ENCODE measurements around the gene SSBP4. TPM values are rescaled to one million over a fixed set of nuclear protein-coding genes. Genes with fewer than 3 reads are reported as not detected.

Gene SSBP4
- total RNA-seq, 1 experiment from 2014 or later = 51.2 TPM

DNA sequence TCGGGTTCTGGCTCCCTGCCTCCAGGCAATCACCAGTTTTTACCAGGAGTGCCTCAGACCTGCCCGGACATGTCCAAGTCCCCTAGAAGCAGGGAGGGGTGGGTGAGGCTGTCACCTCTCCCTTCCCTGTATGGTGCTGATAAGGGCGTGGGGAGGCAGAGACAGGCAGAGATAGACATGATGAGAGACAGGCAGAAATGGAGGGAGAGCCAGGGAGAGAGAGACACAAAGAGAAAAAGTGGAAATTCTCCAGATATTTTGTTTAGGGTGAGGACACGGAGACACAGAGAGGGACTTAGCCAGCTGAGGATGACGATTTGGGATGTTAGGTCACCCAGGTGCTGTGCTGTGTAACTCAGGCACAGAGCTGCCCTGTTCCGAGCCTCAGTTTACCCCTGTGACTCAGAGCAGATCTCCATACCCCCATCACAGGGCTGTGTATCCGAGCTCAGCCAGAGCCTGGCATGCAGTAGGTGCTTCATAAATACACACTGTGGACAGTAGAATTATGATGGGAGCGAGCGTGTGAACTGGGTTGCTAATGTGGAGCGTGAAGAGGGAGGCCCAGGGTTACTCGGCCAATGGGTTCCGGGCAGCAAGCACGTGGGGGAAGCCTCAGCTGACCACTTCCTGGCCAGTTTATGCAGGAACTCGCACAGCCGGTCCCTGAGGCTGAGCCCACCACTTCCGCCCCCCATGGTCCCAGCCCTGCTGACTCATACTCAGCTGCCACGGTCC is 45.1 kb upstream of the SSBP4 start (continued):
- TF ChIP-seq, protein P1, sequence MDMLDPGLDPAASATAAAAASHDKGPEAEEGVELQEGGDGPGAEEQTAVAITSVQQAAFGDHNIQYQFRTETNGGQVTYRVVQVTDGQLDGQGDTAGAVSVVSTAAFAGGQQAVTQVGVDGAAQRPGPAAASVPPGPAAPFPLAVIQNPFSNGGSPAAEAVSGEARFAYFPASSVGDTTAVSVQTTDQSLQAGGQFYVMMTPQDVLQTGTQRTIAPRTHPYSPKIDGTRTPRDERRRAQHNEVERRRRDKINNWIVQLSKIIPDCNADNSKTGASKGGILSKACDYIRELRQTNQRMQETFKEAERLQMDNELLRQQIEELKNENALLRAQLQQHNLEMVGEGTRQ (CRISPR knock-in tag; IDR thresholded peaks at IDR 0.05) = peak; percentile 93
- TF ChIP-seq, protein P2, sequence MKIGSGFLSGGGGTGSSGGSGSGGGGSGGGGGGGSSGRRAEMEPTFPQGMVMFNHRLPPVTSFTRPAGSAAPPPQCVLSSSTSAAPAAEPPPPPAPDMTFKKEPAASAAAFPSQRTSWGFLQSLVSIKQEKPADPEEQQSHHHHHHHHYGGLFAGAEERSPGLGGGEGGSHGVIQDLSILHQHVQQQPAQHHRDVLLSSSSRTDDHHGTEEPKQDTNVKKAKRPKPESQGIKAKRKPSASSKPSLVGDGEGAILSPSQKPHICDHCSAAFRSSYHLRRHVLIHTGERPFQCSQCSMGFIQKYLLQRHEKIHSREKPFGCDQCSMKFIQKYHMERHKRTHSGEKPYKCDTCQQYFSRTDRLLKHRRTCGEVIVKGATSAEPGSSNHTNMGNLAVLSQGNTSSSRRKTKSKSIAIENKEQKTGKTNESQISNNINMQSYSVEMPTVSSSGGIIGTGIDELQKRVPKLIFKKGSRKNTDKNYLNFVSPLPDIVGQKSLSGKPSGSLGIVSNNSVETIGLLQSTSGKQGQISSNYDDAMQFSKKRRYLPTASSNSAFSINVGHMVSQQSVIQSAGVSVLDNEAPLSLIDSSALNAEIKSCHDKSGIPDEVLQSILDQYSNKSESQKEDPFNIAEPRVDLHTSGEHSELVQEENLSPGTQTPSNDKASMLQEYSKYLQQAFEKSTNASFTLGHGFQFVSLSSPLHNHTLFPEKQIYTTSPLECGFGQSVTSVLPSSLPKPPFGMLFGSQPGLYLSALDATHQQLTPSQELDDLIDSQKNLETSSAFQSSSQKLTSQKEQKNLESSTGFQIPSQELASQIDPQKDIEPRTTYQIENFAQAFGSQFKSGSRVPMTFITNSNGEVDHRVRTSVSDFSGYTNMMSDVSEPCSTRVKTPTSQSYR (CRISPR knock-in tag; IDR thresholded peaks at IDR 0.05) = peak; percentile 42; the same call in 1 of the 2 replicates
- TF ChIP-seq, protein P3, sequence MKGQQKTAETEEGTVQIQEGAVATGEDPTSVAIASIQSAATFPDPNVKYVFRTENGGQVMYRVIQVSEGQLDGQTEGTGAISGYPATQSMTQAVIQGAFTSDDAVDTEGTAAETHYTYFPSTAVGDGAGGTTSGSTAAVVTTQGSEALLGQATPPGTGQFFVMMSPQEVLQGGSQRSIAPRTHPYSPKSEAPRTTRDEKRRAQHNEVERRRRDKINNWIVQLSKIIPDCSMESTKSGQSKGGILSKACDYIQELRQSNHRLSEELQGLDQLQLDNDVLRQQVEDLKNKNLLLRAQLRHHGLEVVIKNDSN (CRISPR knock-in tag; IDR thresholded peaks at IDR 0.05) = peak; percentile 95
- TF ChIP-seq, protein P4, sequence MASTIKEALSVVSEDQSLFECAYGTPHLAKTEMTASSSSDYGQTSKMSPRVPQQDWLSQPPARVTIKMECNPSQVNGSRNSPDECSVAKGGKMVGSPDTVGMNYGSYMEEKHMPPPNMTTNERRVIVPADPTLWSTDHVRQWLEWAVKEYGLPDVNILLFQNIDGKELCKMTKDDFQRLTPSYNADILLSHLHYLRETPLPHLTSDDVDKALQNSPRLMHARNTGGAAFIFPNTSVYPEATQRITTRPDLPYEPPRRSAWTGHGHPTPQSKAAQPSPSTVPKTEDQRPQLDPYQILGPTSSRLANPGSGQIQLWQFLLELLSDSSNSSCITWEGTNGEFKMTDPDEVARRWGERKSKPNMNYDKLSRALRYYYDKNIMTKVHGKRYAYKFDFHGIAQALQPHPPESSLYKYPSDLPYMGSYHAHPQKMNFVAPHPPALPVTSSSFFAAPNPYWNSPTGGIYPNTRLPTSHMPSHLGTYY (CRISPR knock-in tag; IDR thresholded peaks at IDR 0.05) = peak; percentile 65; the same call in 1 of the 2 replicates
- TF ChIP-seq NR1H2 (CRISPR knock-in tag; IDR thresholded peaks at IDR 0.05) (no peak), MYBL2 (CRISPR knock-in tag; IDR thresholded peaks at IDR 0.05) (no peak), TP53 (CRISPR knock-in tag; IDR thresholded peaks at IDR 0.05) (peak; percentile 96)

DNA sequence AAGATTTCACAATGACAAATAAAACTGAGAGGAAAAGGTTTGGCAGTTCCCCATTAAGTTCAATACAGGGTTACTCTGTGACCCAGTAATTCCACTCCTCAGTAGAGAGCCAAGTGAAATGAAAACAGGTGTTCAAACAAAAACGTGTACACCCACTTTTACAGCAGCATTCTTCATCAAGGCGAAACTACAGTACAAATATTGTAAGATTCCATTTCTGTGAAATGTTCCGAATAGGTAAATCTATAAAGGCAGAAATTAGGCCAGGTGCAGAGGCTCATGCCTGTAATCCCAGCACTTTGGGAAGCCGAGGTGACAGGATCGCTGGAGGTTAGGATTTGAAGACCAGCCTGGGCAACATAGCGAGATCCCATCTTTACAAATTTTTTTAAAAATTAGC is 42.2 kb upstream of the SSBP4 start:
- no peaks in the 10 kb centered on the region for H3K36me3 Mint-ChIP-seq
- H3K4me1 Mint-ChIP-seq = peaks cover 25% of the 10 kb centered on the region
- H3K4me3 Mint-ChIP-seq = no peak overlapping the region
- DNase-seq (ENCODE audit: low spot score) (no peak), ATAC-seq (no peak)
- ChIA-PET POLR2A (no interaction called here), CTCF (interaction anchor here (1.0 kb wide), 2 partner anchors 11 to 27 kb away, joined by 3 to 6 read pairs; no protein-coding TSS in a partner anchor)
- TF ChIP-seq ZNF121 (CRISPR knock-in tag; IDR thresholded peaks at IDR 0.05) = peak; percentile 62; the same call in 1 of the 2 replicates
- no peak for TF ChIP-seq NR1H2 (CRISPR knock-in tag; IDR thresholded peaks at IDR 0.05)
- TF ChIP-seq TEAD4 (CRISPR knock-in tag; IDR thresholded peaks at IDR 0.05) = no peak
- no peaks in the 10 kb centered on the region for H3K9me3 Mint-ChIP-seq
- no peak overlapping the region for H3K27ac Mint-ChIP-seq
- no peaks in the 10 kb centered on the region for H3K27me3 Mint-ChIP-seq (ENCODE audit: low read depth)

DNA sequence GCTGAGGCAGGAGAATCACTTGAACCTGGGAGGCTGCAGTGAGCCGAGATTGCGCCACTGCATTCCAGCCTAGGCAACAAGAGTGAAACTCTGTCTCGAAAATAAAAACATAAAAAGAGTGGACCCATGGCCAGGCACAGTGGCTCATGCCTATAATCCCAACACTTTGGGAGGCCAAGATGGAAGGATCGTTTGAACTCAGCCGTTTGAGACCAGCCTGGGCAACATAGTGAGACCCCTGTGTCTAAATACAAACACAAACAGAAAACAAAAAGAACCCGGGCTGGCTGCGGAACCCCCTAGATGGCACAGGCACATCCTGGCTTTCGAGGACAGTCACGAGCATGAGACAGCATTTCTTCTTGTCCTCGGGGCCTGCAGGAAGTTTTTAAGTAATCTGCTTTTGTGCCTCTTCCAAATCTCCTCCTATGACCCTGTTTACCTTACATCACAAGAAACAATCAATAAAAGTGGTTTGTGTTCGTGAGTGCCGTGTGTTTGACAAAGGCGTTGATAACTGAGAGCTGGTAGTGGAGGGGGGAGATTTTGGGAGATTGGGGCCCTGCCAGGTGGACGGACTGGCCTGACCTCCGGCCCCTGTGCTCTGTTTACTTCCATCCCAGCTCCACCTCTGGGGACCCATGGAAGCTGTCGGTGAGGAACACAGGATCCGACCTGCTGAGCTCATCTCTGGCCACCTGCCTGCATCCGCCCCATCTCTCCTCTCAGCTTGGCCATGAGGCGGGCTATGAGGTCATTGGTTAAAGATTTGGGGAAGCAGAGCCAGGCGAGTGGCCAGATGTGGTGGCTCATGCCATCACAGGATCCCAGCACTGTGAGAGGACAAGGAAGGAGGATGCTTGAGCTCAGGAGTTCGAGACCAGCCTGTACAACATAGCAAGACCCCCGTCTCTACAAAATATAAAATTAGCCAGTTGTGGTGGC is 39.1 kb upstream of the SSBP4 start:
- Mint-ChIP-seq H3K4me3 (no peak overlapping the region), H3K4me1 (peaks cover 20% of the 10 kb centered on the region), H3K27ac (peak overlapping the region; percentile 2; the same call in 1 of the 2 replicates), H3K36me3 (no peaks in the 10 kb centered on the region), H3K27me3 (ENCODE audit: low read depth) (no peaks in the 10 kb centered on the region; the same call in 1 of the 2 replicates), H3K9me3 (no peaks in the 10 kb centered on the region)
- TF ChIP-seq HMGA2 (CRISPR knock-in tag; IDR thresholded peaks at IDR 0.05) (no peak), ZNF121 (CRISPR knock-in tag; IDR thresholded peaks at IDR 0.05) (peak; percentile 91), ZNF219 (CRISPR knock-in tag; IDR thresholded peaks at IDR 0.05; ENCODE audit: borderline replicate concordance) (no peak), ZNF416 (CRISPR knock-in tag; IDR thresholded peaks at IDR 0.05) (no peak), GABPB1 (CRISPR knock-in tag; IDR thresholded peaks at IDR 0.05) (peak; percentile 85)
- TF ChIP-seq, protein P5, sequence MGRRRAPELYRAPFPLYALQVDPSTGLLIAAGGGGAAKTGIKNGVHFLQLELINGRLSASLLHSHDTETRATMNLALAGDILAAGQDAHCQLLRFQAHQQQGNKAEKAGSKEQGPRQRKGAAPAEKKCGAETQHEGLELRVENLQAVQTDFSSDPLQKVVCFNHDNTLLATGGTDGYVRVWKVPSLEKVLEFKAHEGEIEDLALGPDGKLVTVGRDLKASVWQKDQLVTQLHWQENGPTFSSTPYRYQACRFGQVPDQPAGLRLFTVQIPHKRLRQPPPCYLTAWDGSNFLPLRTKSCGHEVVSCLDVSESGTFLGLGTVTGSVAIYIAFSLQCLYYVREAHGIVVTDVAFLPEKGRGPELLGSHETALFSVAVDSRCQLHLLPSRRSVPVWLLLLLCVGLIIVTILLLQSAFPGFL (CRISPR knock-in tag; IDR thresholded peaks at IDR 0.05; ENCODE audit: borderline replicate concordance) = peak; percentile 76; the same call in 1 of the 2 replicates
- TF ChIP-seq, protein P6, sequence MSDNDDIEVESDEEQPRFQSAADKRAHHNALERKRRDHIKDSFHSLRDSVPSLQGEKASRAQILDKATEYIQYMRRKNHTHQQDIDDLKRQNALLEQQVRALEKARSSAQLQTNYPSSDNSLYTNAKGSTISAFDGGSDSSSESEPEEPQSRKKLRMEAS (CRISPR knock-in tag; IDR thresholded peaks at IDR 0.05) = peak; percentile 46; the same call in 1 of the 2 replicates
- TF ChIP-seq, protein P7, sequence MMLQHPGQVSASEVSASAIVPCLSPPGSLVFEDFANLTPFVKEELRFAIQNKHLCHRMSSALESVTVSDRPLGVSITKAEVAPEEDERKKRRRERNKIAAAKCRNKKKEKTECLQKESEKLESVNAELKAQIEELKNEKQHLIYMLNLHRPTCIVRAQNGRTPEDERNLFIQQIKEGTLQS (CRISPR knock-in tag; conservative IDR thresholded peaks at IDR 0.05) = no peak
- TF ChIP-seq, protein P8, sequence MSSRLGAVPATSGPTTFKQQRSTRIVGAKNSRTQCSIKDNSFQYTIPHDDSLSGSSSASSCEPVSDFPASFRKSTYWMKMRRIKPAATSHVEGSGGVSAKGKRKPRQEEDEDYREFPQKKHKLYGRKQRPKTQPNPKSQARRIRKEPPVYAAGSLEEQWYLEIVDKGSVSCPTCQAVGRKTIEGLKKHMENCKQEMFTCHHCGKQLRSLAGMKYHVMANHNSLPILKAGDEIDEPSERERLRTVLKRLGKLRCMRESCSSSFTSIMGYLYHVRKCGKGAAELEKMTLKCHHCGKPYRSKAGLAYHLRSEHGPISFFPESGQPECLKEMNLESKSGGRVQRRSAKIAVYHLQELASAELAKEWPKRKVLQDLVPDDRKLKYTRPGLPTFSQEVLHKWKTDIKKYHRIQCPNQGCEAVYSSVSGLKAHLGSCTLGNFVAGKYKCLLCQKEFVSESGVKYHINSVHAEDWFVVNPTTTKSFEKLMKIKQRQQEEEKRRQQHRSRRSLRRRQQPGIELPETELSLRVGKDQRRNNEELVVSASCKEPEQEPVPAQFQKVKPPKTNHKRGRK (CRISPR knock-in tag; IDR thresholded peaks at IDR 0.05; ENCODE audit: borderline replicate concordance) = no peak
- ChIA-PET CTCF (interaction anchor here (0.6 to 1.7 kb wide), 7 partner anchors 8 to 102 kb away, joined by 3 to 16 read pairs (median 4); partner anchors contain the start of gene LSM4), POLR2A (interaction anchor here (0.9 to 1.2 kb wide), 2 partner anchors 33 to 52 kb away, joined by 3 to 4 read pairs; no protein-coding TSS in a partner anchor)
- peak; percentile 74 for ATAC-seq
- DNase-seq (ENCODE audit: low spot score) = peak; percentile 27

All from WTC11 (cell line).